Choroid plexus epithelial cell (primary cell): ENCODE measurements around the gene PACC1.

Experiments
- DNase-seq: peaks from one replicate; pipeline ENCODE4 v3.0.0-alpha.2; 2010; ENCODE audit warnings: low read depth
- H3K4me3 ChIP-seq: 2 replicates; pipeline ENCODE4 v1.5.1; 2011; ENCODE audit warnings: low read depth, mild to moderate bottlenecking, control low read depth, low read length, moderate library complexity
- CTCF ChIP-seq: conservative IDR thresholded peaks from 2 replicates; pipeline ENCODE4 v1.5.1; 2011; ENCODE audit warnings: low read depth, mild to moderate bottlenecking, control low read depth, inconsistent platforms, low read length, moderate library complexity

Gene PACC1

GRCh38 chr1:212457740-212458338 is 43.2 kb upstream of the PACC1 start:
- no peak overlapping the region for H3K4me3 ChIP-seq
- DNase-seq, result peak; percentile 67
- peak; percentile 65 for TF ChIP-seq CTCF

- peak; percentile 91 for DNase-seq
- H3K4me3 ChIP-seq, result peak overlapping the region; percentile 17
- peak; percentile 98 for TF ChIP-seq CTCF
Observed at GRCh38 chr1:212455803-212456528, 41.3 kb upstream of the PACC1 start.

- TF ChIP-seq CTCF, result no peak
- no peak overlapping the region for H3K4me3 ChIP-seq
- no peak for DNase-seq
Observed at GRCh38 chr1:212455401-212455800, 40.7 kb upstream of the PACC1 start.

GRCh38 chr1:212454741-212455140 is 40.1 kb upstream of the PACC1 start:
- no peak for TF ChIP-seq CTCF
- no peak for DNase-seq
- H3K4me3 ChIP-seq, result no peak overlapping the region

- DNase-seq, result no peak
- TF ChIP-seq CTCF, result no peak
- no peak overlapping the region for H3K4me3 ChIP-seq
Observed at GRCh38 chr1:212453156-212453857, 38.6 kb upstream of the PACC1 start.

GRCh38 chr1:212452323-212453155 is 37.9 kb upstream of the PACC1 start:
- H3K4me3 ChIP-seq, result no peak overlapping the region
- peak; percentile 72 for DNase-seq
- TF ChIP-seq CTCF, result no peak
